Fibroblast of the aortic adventitia (primary cell): ENCODE results near the gene CUL7. TPM values are rescaled to one million over a fixed set of nuclear protein-coding genes. Genes with fewer than 3 reads are reported as not detected.

Experiments
- DNase-seq: peaks from one replicate; pipeline ENCODE4 v3.0.0-alpha.2; 2010; ENCODE audit warnings: low read depth
- H3K4me3 ChIP-seq: 2 replicates; pipeline ENCODE4 v1.5.1; 2011; ENCODE audit warnings: low read depth, mild to moderate bottlenecking, control low read depth, low read length, moderate library complexity
- total RNA-seq: library from RNA; depleted of rRNA; stranded (reverse); fragments of >200 nt; gene quantifications from 2 replicates; pipeline ENCODE4 v1.2.3, GENCODE V29; 2012; ENCODE audit warnings: low replicate concordance
- TF ChIP-seq, protein P1 (sequence below): IDR thresholded peaks from 2 replicates; pipeline ENCODE4 v1.5.1; 2011; ENCODE audit warnings: mild to moderate bottlenecking, low read length, control low read depth, inconsistent platforms; ENCODE audit not compliant: insufficient read depth

The CUL7 gene
- total RNA-seq, result 28.0 and 31.6 TPM in 2 replicates

DNA sequence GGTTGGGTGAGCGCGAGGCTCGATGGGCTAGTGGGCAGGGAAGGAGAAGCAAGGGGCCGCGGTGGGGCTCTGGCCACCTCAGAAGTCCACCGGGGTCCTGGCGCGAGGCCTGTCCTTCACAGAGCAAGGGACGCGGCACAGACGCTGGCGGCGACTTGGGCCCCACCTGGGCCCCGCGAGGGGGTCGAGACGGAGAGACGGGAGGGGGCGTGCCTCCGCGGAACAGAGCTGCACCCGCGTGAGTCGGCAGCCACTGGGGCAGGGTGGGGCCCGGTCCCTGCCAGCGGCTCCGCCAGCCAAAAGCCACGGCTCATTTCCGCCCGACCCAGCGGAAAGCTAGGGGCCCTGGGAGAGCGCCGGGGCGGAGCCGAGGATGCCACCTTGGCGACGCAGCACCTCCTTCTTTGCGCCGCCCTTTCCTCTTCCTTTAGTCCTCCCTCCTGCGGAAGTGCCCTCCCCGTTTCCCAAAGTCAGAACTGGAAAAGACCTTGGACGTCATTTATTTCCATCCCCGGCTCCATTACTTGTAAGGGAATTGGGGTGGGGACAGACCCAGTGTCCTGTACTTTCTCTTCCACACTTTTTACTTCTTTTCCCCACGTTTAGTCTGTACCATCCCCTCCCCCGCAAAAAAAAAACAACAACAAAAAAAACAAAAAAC lies at the start of gene CUL7:
CUL7 (minus strand) TSS at position 307 of the 661 bp plus-strand sequence. CDS start 1,063 bp downstream, outside the sequence.
- peak; percentile 96 for DNase-seq
- TF ChIP-seq, protein P1, sequence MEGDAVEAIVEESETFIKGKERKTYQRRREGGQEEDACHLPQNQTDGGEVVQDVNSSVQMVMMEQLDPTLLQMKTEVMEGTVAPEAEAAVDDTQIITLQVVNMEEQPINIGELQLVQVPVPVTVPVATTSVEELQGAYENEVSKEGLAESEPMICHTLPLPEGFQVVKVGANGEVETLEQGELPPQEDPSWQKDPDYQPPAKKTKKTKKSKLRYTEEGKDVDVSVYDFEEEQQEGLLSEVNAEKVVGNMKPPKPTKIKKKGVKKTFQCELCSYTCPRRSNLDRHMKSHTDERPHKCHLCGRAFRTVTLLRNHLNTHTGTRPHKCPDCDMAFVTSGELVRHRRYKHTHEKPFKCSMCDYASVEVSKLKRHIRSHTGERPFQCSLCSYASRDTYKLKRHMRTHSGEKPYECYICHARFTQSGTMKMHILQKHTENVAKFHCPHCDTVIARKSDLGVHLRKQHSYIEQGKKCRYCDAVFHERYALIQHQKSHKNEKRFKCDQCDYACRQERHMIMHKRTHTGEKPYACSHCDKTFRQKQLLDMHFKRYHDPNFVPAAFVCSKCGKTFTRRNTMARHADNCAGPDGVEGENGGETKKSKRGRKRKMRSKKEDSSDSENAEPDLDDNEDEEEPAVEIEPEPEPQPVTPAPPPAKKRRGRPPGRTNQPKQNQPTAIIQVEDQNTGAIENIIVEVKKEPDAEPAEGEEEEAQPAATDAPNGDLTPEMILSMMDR, result peak; percentile 2
- H3K4me3 ChIP-seq, result peak within 1 kb of the TSS; percentile 87

DNA sequence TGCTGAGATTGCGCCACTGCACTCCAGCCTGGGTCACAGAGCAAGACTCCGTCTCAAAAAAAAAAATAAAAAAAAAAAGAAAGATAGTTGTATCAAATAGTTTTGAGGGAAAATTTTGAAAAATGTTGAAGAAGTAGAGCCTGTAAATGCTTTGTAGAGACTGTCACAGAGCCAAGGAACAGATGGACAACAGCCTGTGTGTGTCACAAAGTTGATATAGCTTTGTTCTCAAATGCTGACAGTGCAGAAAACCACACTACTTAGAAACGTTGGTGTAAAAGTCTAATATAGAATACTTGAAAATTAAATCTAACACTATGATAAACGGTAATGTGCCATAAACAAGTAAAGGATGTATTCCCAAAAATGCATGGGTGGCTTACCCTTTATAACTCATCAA lies 47.8 kb upstream of the CUL7 start:
- no peak overlapping the region for H3K4me3 ChIP-seq
- DNase-seq, result no peak
- TF ChIP-seq, protein P1, result no peak

DNA sequence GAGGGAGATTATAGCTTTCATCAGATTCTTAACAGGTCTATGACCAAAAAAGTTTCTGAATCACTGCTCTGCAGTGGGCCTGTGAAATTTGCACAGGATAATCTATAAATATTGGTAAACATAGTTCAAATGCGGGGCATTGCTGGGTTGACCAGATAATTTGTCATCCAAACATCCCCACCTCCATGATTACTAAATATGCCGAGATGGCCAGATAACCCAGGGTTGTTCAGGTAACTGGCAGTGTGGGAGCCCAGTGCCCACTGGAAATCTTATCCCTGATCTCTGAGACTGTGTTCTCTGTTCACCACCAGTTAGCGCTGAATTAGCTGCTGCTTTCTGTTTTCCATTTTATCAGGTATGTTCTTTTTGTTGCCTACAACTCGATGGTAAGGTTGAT lies 43.9 kb upstream of the CUL7 start:
- TF ChIP-seq, protein P1, result no peak
- no peak for DNase-seq
- H3K4me3 ChIP-seq, result no peak overlapping the region

DNA sequence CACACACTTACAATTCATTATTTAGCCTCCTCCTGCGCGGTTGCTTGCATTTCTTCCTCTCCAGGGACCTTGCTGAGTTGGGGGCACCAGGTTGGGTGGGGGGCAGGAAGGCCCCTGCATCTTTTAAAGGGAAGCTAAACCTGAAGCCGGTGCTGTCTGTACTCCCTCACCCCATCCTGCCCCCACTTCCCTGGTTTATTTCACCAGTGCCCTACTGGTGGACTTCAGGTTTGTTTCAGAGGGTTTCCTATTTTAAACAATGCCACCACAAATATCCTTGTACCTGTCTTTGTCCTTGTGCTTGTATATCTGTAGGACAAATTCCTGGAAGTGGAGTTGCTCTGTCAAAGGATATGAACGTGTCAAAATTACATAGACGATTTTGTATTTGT lies 43.4 kb upstream of the CUL7 start:
- no peak for DNase-seq
- TF ChIP-seq, protein P1, result peak; percentile 25
- H3K4me3 ChIP-seq, result no peak overlapping the region

DNA sequence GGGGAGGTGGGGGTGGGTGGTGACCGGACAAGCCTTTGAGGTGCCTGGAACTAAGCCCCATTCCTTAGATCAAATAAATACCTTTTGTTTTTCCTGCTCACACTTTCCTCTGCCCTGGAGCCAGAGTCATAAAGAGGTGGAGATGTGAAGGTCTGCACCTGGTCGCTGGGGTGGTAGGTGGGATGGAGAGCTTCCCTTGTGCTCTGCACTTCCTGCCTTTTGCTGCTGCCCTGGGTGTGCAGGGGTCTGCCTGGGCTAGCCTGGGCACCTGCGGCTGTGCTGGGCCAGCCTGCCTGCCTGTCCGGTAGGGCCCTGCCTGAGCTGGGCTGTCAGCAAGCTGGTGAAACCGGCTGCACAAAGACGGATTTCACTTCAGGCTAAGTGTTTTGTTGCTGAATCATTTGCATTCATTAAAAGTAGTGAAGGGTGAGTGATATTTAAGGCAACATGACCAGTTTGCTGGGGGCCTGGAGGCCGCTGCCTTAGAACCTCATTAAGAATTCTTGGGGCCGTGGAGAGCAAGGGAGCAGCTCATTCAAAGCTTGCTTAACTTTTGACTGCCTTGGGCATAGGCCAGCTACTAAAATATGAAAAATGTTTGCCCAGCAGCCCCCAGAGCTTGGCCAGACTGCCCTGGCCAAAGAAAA lies 42.9 kb upstream of the CUL7 start:
- DNase-seq, result peak; percentile 92
- TF ChIP-seq, protein P1, result no peak
- H3K4me3 ChIP-seq, result peak overlapping the region; percentile 28

DNA sequence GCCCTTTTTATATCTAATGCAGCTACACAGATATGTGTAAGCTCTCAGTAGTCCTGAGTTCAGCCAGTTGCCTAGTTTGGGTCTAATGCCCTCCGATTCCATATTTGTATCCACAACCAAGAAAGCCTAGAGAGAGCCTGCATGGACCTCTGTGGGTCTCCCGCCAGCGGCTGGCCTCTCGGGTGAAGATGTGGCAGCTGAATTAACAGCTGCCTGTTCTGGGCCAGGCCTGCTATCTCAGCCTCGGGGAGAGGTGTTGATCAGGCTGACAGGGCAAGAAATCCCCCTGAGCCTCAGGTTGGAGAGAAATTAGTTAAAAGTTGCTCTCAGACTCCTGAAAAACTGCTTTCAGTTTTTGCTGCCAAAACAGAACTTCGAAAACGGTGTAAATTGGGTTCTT lies 42.3 kb upstream of the CUL7 start:
- TF ChIP-seq, protein P1, result no peak
- no peak for DNase-seq
- no peak overlapping the region for H3K4me3 ChIP-seq
